T47D (cell line): ENCODE data around the gene CCDC136.

Source experiments
- DNase-seq, 2 experiments: peaks; one replicate each; pipeline versions ENCODE4 v3.0.0 to v3.0.0-alpha.2; 2011 to 2012; ENCODE audit warnings: low read depth in 1 of 2, low spot score in 1 of 2
- JUND ChIP-seq: IDR thresholded peaks from 2 replicates; pipeline ENCODE4 v1.6.1; 2012; ENCODE audit warnings: low read depth
- in situ Hi-C: cut with HindIII; loops from 2 replicates; pipeline ENCODE4 v1.10.0; 2016; ENCODE audit warnings: low sequenced_read_pairs, low pct_unique_long_range_greater_than_20kb

CCDC136 gene

DNA sequence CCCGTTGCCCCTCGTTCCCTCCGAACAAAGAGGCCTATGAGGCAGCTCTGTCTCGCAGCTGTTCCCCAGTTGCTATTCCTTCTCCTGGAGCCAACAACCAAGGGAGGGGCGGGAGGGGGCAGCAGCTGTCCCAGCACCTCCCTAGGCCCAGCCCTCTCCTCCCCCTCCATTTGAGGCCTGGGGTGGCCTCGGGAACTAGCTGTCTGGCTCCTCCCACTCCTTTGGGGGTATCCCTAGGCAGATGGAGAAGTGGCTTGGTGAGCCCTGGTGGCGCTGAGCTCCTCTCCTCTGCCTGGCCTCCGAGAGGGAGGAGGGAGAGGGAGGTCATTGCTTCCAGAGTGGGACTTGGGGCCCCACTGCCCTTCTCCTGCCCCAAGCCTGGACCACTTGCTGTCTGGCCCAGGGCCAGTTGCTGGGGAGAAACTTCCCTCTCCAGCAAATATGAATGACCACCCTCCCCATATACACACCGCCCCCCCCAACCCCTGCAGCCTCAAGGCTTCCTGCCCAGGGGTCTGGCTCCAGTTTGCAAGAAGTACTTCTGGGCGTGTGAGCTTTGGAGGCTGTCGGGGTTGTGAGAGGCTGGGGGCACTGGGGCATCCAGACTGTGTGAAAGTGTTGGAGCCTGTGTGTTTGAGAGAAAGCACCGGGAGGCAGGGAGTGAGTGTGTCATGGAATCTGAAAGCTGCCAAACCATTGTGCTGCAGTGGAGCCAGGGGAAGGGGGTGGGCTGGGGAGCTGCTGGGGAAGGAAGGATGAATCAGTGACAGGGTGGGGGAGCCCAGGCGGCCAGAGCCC, 41.6 kb downstream of the CCDC136 start:
- no peak for DNase-seq
- TF ChIP-seq JUND: no peak
- in situ Hi-C loops: no loop called here

DNA sequence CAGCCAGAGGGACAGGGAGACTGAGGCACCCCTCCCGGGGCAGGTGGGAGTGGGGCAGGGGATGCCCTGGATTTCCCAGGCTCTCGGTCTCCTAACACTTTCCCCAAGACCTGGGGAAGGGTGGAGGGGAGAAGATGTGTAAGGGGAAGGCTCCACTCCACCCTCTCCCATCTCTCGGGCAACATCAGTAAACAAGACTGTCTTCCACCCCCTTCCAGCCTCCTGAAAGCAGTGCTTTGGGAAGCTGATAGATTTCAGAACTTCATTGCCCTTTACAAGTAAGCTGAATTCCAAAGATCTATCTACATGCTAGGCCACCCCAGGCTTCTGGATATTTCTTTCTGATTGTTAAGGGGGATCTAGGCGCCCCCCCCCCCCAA, 42.2 kb downstream of the CCDC136 start:
- DNase-seq: no peak
- in situ Hi-C loops: no loop called here
- no peak for TF ChIP-seq JUND

DNA sequence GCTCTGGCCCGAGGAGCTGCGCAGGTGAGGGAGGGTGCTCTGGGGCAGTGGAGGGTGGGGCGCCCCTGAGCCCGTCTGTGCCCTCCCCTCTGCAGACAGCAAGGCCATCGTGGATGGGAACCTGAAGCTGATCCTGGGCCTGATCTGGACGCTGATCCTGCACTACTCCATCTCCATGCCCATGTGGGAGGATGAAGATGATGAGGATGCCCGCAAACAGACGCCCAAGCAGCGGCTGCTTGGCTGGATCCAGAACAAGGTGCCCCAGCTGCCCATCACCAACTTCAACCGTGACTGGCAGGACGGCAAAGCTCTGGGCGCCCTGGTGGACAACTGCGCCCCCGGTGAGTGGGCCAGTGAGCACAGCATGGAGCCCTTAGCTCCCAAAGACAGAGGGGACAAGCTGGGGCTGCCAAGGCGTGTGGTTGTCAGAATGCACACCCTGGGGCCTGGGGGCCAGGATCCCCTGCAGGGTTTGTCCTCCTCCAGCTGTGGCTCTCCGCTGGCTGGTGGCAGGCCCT, 43.5 kb downstream of the CCDC136 start:
- DNase-seq: no peak
- in situ Hi-C loops: no loop called here
- TF ChIP-seq JUND: no peak

DNA sequence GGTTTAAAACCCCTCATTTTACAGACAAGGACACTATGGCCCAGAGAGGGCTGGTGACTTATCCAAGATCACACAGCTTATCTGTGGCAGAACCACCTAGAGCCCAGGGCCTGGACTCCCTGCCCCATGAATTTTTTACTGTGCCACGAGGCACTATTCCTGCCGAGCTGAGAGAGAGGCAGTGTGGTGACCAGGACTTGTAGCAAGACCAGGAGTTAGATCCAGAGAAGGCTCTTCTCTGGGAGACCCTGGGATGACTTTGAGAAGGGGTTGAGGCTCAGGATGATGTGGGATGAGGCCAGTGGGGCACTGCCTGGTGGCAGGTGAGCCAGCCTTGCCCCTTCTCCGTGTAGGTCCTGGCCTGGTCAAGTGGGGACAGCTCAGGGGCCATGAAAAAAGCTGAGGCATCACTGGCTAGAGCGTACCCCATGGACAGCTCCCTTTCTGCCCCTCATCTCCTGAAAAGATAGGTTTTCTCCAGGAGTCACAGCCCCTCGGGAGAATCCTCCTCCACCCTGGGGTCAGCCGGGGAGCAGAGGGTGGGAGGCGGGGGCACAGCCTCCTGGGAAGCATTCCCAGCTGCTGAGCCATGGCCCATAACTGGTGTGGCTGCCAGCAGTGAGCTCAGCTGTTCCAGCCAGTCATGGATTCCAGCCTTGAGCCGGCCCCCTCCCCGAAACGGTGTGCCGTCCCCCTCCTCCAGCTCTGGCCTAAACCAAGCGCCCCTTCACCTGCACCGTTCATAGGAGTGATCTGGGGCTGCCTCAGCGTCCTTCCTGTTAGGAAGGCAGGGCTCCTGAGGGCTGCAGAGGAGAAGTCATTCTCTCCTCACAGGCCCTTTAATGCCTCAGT, 44.2 kb downstream of the CCDC136 start:
- TF ChIP-seq JUND: no peak
- in situ Hi-C loops: no loop called here
- no peak for DNase-seq

DNA sequence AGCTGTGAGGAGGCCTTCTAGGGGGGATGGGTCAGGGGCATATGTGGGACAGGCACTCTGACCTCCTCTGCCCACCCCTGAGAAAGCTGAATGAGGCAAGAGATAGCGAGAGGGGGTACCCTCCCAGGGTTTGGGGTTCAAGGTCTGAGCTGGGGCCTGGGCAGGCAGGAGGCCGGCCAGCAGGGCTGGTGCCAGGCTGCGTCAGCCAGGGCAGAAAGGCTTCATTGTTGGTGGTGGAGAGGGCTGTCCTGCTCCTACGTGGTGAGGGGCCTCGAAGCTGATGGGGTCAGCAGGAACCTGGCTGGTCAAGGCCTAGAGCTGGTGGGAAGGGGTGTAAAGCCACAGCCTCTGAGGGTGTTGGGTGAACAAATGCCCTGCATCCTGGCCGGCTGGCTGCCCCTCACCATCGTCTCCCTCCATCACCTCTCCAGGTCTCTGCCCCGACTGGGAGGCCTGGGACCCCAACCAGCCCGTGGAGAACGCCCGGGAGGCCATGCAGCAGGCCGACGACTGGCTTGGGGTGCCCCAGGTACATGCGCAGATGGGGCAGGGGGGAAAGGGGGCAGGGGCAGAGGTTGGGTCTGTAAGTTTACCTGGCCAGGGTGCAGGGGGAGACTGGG, 45.1 kb downstream of the CCDC136 start:
- DNase-seq: no peak
- in situ Hi-C loops: no loop called here
- TF ChIP-seq JUND: no peak

DNA sequence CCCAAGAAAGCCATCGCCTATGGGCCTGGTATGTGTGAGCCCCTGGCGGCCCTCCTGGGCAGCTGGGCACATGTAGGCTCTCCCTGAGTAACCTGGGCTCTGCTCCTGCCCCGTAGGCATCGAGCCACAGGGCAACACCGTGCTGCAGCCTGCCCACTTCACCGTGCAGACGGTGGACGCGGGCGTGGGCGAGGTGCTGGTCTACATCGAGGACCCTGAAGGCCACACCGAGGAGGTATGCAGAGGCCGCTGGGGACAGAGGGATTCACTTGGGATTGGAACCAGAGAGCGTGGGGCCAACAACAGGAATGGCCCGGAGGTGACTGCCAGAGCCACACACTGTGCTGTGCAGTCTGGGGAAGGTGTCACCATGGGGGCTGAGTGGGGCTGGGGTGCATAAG, 45.8 kb downstream of the CCDC136 start:
- no peak for DNase-seq
- in situ Hi-C loops: no loop called here
- TF ChIP-seq JUND: no peak

DNA sequence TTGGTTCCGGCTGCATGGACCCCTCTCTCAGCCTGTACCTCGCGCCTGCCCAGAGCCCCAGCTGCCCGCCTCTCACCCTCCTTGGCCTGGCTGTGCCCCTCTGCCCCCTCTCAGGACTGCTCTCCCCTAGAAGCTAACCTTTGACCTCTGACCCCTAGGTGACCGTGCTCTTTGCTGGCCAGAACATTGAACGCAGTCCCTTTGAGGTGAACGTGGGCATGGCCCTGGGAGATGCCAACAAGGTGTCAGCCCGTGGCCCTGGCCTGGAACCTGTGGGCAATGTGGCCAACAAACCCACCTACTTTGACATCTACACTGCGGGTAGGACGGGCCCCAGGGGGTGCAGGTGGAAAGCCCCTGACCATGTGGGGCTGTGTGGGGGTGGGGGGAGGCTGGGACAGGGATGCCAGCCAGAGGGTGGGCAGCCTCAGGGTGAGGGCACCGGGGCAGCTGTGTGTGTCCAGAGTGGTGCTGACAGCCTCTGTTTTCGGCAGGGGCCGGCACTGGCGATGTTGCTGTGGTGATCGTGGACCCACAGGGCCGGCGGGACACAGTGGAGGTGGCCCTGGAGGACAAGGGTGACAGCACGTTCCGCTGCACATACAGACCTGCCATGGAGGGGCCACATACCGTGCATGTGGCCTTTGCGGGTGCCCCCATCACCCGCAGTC, 46.5 kb downstream of the CCDC136 start:
- no peak for TF ChIP-seq JUND
- no peak for DNase-seq
- in situ Hi-C loops: no loop called here

DNA sequence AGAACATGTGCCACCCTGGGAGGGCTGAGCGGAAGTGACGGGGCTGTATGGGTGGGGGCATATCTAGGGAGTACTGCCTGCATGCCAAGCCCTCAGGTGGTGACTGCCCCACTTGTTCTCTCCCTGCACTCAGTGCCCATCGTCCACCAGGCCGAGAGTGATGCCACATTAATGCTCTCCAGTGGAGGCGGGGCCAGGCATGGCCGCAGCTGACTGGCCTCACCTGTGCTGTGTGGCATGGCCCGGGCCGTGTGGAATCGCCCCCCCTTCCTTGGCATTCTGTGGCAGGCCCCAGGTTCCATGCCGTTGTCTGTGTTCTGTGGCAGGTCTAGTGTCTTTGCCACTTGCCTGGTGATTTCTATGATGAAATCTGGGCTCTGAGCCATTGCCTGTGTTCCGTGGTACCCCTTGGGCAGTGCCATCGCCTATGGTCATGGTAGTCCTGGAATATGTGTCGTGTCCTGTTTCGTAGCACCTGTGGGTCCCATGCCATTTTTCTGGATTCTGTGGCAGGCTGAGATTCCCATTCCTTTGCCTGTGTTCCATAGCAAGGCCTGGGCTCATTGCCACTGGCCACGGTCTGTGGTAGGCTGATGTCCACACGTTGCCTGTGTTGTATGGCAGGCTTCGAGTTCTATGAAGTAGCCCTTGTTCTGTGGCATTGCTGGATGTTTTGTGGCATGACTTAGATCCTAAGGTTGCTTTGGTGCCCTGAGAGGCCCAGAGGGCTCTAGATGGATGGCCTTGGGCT, 47.4 kb downstream of the CCDC136 start:
- TF ChIP-seq JUND: no peak
- in situ Hi-C loops: no loop called here
- DNase-seq: no peak

DNA sequence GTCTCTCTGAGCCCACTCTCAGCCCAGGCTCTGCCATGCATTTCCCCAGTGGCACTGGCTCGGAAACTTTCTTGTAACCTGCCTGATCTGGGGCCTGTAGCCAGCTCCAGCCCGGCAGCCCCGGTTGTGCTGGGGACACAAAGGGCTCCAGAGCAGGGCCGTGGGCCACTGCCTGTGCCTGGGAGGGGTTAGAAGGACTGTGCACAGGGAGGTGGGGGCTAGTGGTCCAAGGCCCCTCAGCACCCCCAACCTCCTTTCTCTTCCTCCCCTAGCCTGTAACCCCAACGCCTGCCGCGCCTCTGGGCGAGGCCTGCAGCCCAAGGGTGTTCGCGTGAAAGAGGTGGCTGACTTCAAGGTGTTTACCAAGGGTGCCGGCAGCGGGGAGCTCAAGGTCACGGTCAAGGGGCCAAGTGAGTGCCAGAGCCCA, 48.0 kb downstream of the CCDC136 start:
- in situ Hi-C loops: no loop called here
- DNase-seq: no peak
- TF ChIP-seq JUND: no peak

DNA sequence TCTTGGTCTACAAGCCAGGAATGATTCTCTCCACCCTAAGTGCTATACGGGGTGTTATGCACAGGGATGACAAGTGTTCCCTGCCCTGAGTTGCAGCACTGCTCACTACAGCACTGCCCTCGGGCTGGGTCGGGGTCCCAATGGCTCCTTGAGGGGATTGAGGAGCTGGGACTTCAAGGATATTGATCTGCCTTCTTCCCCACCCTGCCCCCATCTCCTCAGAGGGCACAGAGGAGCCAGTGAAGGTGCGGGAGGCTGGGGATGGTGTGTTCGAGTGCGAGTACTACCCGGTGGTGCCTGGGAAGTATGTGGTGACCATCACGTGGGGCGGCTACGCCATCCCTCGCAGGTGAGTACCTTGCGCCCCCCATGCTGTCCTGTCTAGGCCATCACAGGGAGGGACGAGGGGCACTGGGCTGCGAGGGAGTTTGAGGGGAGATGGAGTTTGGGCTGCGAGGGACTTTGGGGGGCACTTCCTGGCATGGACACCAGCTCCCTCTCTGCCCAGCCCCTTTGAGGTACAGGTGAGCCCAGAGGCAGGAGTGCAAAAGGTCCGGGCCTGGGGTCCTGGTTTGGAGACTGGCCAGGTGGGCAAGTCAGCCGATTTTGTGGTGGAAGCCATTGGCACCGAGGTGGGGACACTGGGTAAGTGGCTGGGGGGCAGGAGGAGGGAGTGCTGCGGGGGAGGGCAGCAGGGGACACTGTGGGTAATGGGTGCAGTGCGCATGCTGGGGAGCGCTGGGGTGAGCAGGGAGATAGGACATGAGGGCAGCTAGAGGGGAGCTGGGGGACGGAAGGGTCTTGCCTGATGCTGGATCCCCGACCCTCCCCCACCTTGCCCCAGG, 48.8 kb downstream of the CCDC136 start:
- TF ChIP-seq JUND: no peak
- no peak for DNase-seq
- in situ Hi-C loops: no loop called here

DNA sequence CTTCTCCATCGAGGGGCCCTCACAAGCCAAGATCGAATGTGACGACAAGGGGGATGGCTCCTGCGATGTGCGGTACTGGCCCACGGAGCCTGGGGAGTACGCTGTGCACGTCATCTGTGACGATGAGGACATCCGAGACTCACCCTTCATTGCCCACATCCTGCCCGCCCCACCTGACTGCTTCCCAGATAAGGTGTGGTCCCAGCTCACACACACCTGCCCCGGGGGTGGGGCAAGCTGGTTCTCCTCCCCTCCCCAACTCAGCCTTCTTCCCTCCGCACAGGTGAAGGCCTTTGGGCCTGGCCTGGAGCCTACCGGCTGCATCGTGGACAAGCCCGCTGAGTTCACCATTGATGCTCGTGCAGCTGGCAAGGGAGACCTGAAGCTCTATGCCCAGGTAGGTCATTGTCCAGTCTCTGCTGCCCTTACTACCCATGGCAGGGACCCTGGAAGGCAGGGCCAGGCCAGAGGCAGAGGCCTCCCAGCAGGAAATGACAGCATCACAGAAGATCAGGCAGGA, 49.5 kb downstream of the CCDC136 start:
- TF ChIP-seq JUND: no peak
- DNase-seq: no peak
- in situ Hi-C loops: no loop called here
